ENCODE results near the gene FOXO6. TPM values are rescaled to one million over a fixed set of nuclear protein-coding genes. Genes with fewer than 3 reads are reported as not detected.

Gene FOXO6
- polyA plus RNA-seq, 1 donor (not counting 4 experiments of a cell fraction or from before 2014, with no cell fraction given), result not detected

- H3K79me2 ChIP-seq (ENCODE audit: control insufficient read depth, insufficient read depth, low read length), result no peaks in the 10 kb centered on the region
- no peaks in the 10 kb centered on the region for H3K27me3 ChIP-seq (ENCODE audit: control insufficient read depth, extremely low read depth, insufficient read depth, low read length)
- no peaks in the 10 kb centered on the region for H4K20me1 ChIP-seq (ENCODE audit: control insufficient read depth, extremely low read depth, insufficient read depth, low read length)
- TF ChIP-seq EZH2 (IDR thresholded peaks at IDR 0.05; ENCODE audit: low read length) (no peak), CTCF (optimal IDR thresholded peaks at IDR 0.05 in 1 of 3, IDR thresholded peaks at IDR 0.05 in 1 of 3, conservative IDR thresholded peaks at IDR 0.05 in 1 of 3; ENCODE audit: extremely low read depth in 1 of 3, insufficient read depth in 2 of 3, low read length in 3 of 3) (no peak)
- H2AFZ ChIP-seq (ENCODE audit: control insufficient read depth, low read length), result no peak overlapping the region
- H3K36me3 ChIP-seq (ENCODE audit: control insufficient read depth in 2 of 2, extremely low read depth in 1 of 2, insufficient read depth in 2 of 2, low read length in 2 of 2), result no peaks in the 10 kb centered on the region
- no peak overlapping the region for H3K9ac ChIP-seq (ENCODE audit: control insufficient read depth, extremely low read depth, insufficient read depth, low read length)
- no peak overlapping the region for H3K4me2 ChIP-seq (ENCODE audit: control insufficient read depth, extremely low read depth, insufficient read depth, low read depth, low read length)
- dilution Hi-C loops (cut with MboI; ENCODE audit: extremely low pct_ligation_motif_present, low sequenced_read_pairs), result no loop called here
- DNase-seq (ENCODE audit: low read depth, low spot score) (no peak), FAIRE-seq (no peak)
- no peak overlapping the region for H3K4me3 ChIP-seq (ENCODE audit: control insufficient read depth in 2 of 3, extremely low read depth in 1 of 3, insufficient read depth in 2 of 3, low read depth in 1 of 3, low read length in 3 of 3)
- peaks cover 11% of the 10 kb centered on the region for H3K4me1 ChIP-seq (ENCODE audit: control insufficient read depth, extremely low read depth, insufficient read depth, low read length)
- H3K27ac ChIP-seq (ENCODE audit: control insufficient read depth, insufficient read depth, low read length), result no peak overlapping the region
- H3K9me1 ChIP-seq (ENCODE audit: control insufficient read depth, extremely low read depth, insufficient read depth, low read length), result no peaks in the 10 kb centered on the region
- no peaks in the 10 kb centered on the region for H3K9me3 ChIP-seq (ENCODE audit: control insufficient read depth, low read depth, low read length)
Observed at GRCh38 chr1:41319106-41319755, 42.0 kb upstream of the FOXO6 start.

GRCh38 chr1:41319807-41320711 is 41.2 kb upstream of the FOXO6 start:
- no peaks in the 10 kb centered on the region for H3K9me3 ChIP-seq (ENCODE audit: control insufficient read depth, low read depth, low read length)
- peaks cover 11% of the 10 kb centered on the region for H3K4me1 ChIP-seq (ENCODE audit: control insufficient read depth, extremely low read depth, insufficient read depth, low read length)
- no peak overlapping the region for H3K27ac ChIP-seq (ENCODE audit: control insufficient read depth, insufficient read depth, low read length)
- FAIRE-seq (no peak), DNase-seq (ENCODE audit: low read depth, low spot score) (no peak)
- no peak overlapping the region for H3K4me3 ChIP-seq (ENCODE audit: control insufficient read depth in 2 of 3, extremely low read depth in 1 of 3, insufficient read depth in 2 of 3, low read depth in 1 of 3, low read length in 3 of 3)
- no peaks in the 10 kb centered on the region for H3K36me3 ChIP-seq (ENCODE audit: control insufficient read depth in 2 of 2, extremely low read depth in 1 of 2, insufficient read depth in 2 of 2, low read length in 2 of 2)
- H3K79me2 ChIP-seq (ENCODE audit: control insufficient read depth, insufficient read depth, low read length), result no peaks in the 10 kb centered on the region
- H3K4me2 ChIP-seq (ENCODE audit: control insufficient read depth, extremely low read depth, insufficient read depth, low read depth, low read length), result no peak overlapping the region
- TF ChIP-seq CTCF (optimal IDR thresholded peaks at IDR 0.05 in 1 of 3, IDR thresholded peaks at IDR 0.05 in 1 of 3, conservative IDR thresholded peaks at IDR 0.05 in 1 of 3; ENCODE audit: extremely low read depth in 1 of 3, insufficient read depth in 2 of 3, low read length in 3 of 3), result no peak
- TF ChIP-seq EZH2 (IDR thresholded peaks at IDR 0.05; ENCODE audit: low read length), result no peak
- no peaks in the 10 kb centered on the region for H3K27me3 ChIP-seq (ENCODE audit: control insufficient read depth, extremely low read depth, insufficient read depth, low read length)
- dilution Hi-C loops (cut with MboI; ENCODE audit: extremely low pct_ligation_motif_present, low sequenced_read_pairs), result no loop called here
- no peak overlapping the region for H2AFZ ChIP-seq (ENCODE audit: control insufficient read depth, low read length)
- no peak overlapping the region for H3K9ac ChIP-seq (ENCODE audit: control insufficient read depth, extremely low read depth, insufficient read depth, low read length)
- H4K20me1 ChIP-seq (ENCODE audit: control insufficient read depth, extremely low read depth, insufficient read depth, low read length), result no peaks in the 10 kb centered on the region
- H3K9me1 ChIP-seq (ENCODE audit: control insufficient read depth, extremely low read depth, insufficient read depth, low read length), result no peaks in the 10 kb centered on the region
